Activated T-cell treated with anti-CD3 and anti-CD28 coated beads for 1 hour (primary cell): Measurements from ENCODE around the gene GRK6.
A peak's percentile ranks its signal among the peaks of the same experiment; 100 is the strongest.

ENCODE experiments used
- DNase-seq: peaks from one replicate; pipeline ENCODE4 v3.0.0-alpha.2; 2020; ENCODE audit warnings: low read depth

Gene GRK6

GRCh38 chr5:177440990-177441780 is 14.7 kb downstream of the GRK6 start:
- no peak for DNase-seq

DNA sequence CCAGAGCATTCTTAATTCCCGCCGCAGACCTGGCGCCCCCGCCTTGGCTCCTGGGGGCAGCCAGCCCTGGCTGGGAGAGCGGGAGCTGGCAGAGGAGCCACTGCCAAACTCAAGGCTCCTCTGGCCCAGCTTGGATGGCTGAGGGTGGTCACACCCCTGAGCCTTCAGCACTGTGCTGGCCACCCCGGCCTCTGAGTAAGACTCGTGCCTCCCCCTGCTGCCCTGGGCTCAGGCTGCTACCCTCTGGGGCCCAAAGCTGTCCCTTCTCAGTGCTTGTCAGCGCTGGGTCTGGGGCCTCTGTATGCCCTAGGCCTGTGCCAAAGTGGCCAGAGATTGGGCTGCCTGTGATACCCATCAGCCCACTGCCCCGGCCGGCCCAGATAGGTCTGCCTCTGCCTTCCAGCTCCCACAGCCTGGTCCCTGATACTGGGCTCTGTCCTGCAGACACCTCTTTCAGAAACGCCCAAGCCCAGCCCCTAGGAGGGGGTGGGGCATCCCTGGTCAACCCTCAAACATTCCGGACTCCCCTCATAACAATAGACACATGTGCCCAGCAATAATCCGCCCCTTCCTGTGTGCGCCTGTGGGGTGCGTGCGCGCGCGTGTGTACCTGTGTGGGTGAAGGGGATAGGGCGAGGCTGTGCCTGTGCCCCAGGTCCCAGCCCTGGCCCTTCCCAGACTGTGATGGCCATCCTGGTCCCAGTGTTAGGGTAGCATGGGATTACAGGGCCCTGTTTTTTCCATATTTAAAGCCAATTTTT is 15.8 kb downstream of the GRK6 start:
- no peak for DNase-seq

DNA sequence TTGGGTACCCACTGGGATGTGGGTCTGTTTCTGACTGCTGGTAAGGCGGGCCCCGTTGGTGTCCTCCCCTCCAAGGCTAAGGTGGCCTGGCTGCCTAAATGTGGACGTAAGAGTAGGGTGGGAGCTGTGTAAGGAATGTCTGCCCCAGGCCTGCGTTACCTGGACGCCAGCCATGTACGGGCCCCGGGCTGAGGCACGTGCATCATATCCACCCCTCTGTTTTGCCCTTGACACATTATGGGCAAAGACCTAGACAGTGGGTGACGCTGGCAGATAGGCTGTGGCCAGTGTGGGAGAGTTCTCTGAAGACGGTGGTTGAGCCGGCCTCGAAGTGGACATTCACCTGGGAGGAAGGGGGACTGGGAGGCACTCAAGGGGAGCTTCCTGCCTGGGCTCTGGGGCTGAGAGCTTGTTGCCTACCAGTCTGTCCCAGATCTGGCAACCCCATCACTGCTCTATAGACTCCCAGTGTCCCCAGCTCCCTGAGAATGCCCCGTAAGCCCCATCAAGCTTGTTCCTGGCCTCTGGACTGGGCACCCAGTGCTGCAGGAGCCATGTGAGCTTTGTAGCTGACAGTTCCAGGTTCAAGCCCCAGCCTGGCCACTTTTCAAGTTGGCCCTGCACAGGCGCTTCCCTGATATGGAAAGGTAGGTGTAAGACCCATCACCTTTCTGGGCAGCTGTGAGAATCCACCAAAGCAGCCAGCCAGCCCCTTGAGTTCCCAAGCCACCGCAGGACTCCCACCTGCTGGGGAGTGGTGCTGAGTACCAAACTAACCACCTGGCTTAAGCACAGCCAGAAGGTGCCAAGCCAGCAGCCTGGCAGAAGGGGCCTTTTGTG is 16.9 kb downstream of the GRK6 start:
- no peak for DNase-seq

GRCh38 chr5:177444106-177445051 is 17.9 kb downstream of the GRK6 start:
- DNase-seq = no peak

DNA sequence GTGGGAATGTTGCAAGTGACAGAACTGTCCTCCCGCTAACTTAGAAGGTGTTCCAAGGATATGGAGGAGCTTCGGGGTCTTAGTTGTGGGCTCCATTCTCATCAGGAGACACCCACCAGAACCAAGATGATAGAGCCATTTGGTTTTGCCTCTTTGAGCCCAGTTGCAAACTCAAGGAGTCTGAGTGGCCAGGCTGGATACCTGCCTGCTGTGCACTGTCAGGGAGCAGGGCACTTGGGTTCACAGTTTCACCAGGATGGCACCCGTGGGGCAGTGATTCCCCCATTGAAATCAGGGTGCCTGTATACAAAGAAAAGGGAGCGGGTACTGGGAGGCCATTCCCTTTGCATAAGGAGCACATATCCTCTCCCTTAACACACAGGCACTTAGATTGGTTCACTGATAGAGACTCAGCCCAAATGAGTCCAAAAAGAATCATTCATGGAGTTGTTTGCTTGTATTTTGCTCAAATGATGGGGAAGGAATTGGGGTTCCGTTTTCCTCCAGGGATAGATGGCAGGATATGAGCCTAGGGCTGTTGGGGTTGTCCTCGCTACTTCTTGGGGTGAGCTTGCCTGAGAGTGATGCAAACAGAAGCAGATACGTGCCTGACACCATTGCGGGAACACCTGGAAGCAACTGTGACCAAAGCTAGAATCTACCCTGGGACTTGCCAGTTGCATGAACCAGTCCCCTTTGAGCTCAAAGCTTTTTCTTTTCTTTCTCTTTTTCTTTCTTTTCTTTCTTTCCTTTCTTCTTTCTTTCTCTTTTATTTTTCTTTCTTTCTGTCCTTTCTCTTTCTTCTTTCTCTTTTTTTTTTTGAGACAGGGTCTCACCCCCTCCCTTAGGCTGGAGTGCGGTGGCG is 18.8 kb downstream of the GRK6 start:
- no peak for DNase-seq

DNA sequence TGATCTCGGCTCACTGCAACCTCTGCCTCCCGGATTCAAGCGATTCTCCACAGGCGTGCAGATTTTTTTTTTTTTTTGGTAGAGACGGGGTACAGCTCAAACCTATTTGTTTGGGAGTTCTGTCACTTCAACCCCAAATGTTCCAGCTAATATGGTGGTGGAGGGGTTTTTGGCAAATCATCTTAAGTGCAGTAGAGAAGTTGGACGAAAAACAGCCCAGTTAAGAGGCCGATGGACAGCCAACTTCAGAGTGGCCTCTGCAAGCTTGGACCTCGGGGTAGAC is 19.4 kb downstream of the GRK6 start:
- DNase-seq = no peak

- peak; percentile 56 for DNase-seq
These were observed 20.0 kb downstream of the GRK6 start, which contains the start of gene PRR7 for GRCh38 chr5:177446200-177447065. Gene PRR7 (plus strand): TSS chr5:177446814. CDS start chr5:177455068, 8,254 bp downstream.

DNA sequence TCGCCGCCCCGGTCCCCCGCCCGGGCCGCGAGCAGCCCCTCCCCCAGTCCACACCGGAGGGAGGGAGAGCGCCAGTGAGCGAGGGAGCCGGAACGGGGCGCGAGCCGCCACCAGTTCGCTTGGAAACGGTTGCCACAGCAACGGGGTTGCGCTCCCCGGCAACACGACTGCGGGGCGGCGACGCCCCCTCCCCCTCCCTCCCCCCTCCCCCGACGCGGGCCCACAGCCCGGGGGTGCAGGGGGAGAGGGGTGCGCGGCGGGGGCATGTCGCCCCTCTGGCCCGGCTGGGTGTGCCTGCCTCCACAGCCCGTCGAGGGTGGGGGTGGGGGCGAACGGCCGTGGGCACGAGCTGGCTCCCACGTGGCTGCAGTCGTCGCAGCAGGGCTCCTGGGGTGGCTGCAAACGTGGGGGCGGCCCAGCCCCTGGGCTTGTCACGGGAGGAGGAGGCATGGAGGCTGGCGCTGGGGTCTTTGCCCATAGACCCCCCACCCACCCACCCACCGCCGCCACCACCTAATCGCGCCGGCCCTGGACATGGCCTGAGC is 20.7 kb downstream of the GRK6 start:
- peak; percentile 61 for DNase-seq

GRCh38 chr5:177447611-177448243 is 21.3 kb downstream of the GRK6 start:
- DNase-seq = no peak

DNA sequence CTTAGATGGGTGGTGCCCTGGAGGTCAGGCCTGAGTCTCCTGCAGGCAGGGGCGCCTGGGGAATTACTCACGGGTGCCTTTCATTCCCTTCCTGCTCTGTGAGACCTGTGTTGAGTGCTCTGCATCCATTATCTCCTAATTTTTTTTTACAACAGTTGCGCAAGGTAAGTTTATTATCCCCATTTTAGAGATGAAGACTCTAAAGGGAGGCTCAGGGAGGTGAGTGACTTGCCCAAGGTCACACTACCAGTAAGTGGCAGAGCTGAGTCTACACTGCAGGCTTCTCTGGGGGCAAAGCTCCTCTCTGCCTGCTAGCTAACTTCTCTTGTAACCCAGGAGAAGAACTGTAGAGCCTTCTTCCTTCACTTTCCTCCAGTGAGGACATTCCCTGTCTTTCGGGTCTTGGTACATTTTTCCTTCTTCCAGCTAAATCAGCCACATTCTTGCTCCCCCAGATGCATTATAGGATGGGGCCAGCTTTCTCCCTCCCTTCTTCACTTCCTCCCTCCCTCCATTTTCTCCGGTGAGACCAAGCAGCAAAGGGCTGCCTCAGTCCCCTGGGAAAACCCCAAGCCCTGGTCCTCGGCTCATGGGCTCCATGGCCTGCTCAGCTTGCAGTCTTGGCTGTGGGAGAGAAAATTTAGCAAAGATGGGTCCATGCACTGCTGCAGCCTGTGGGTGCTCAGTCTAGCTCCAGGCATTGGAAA is 21.9 kb downstream of the GRK6 start:
- DNase-seq = no peak

DNA sequence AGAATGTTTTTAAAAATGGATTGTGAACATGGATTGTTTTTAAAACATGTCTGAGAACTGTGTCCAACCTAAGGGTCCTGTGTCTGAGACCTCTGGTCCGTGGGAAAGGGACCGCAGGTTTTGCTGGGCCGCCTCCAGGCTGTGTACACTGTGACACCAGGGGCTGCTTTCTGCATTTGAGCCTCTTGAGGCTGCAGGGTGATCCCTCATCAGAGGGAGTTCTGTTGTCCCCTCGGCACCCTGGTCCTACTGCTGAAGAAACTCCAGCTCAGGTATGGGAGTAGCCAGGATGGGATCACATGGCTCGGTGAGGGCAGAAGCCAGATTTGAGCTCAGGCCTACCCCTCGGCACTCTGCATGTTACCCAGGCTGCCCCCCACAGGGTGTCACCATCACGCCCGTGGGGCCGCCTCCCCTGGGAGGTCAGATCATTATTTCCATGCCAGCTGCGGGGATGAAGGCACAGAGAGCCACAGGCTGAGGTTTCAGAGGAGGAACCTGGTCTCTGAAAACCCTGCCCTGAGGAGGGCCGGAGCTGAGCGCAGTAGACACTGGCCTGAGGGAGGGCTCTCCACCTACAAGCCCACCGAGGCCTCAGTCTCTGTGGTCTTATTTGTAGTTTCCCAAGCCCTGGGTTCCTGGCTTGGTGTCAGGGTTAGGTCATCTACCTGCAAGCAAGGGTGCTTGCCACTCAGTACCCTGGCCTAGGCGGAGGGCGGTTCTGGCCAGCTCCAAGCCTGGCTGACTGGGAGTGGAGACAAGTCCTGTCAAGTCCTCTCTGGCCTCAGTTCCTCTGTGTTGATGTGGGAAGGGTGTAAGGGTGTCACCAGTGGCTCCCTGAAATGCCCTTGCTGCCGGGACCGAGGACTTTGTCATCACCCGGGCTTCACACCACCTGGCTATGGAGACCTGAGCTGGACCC is 22.9 kb downstream of the GRK6 start:
- DNase-seq = no peak

GRCh38 chr5:177450667-177451424 is 24.4 kb downstream of the GRK6 start:
- DNase-seq = no peak

DNA sequence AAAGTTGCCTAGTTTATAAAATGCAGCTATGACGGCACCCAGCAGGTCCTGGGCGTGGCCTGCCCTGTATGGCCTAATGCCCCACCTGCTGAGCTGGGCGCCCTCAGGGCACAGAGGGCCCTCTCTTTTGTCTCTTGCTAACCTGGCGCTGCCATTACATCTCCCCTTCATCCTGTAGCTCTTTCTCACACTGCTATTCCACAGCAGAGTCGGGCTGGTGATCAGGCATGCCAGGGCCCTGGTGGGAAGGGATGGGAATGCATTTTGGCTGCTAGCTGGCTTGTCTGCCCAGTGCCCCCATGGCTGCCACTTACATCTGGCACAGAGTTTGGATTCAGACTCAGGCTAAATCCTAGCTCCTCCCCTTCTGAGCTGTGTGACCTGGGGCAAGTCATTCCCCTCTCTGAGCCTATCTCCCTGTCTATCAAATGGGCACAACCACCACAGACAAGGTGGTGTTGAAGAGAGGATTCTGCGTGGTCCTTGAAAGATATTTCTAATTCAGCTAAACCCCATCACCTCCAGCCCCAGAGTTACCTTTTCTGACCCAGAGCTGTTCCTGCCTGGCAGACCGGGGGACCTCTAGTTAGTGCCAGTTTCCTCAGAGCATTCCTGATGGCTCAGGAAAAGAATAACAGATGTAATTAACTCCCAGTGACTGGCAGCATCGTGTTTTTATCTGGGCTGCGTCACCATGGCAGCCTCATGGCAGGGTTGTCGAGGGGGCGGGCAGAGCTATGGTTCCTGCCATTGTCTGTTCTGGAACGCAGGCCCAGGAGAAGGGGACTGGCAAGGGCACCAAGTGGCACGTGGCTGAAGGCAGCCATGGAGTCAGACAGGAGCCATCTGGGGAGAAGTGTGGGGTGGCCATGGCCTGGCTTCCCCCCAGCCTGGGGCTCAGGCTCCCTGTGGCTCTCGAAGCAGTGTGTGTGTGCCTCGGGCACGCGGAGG is 26.5 kb downstream of the GRK6 start:
- no peak for DNase-seq

GRCh38 chr5:177453852-177454396 is 27.4 kb downstream of the GRK6 start:
- DNase-seq = no peak
